ENCODE data around the gene GALNT11.
A peak's percentile ranks its signal among the peaks of the same experiment; 100 is the strongest.

GRCh38 chr7:152025077-152025936 lies at the start of gene GALNT11:
- TF ChIP-seq CTCF (IDR thresholded peaks at IDR 0.05; ENCODE audit: low read depth, low read length, poor library complexity, severe bottlenecking) (no peak), EZH2phosphoT487 (IDR thresholded peaks at IDR 0.05; ENCODE audit: borderline replicate concordance, low read length) (peak; percentile 42; the same call in 1 of the 2 replicates)

Data from DOHH2 (cell line).